ENCODE data around the gene RPF1. TPM values are rescaled to one million over a fixed set of nuclear protein-coding genes. Genes with fewer than 3 reads are reported as not detected.

RPF1 gene
- total and polyA plus RNA-seq, 10 of the 15 experiments (the other 5 are each of a cell fraction or from before 2014, with no cell fraction given) = 37.0 to 97.5 (median 56.2) TPM

DNA sequence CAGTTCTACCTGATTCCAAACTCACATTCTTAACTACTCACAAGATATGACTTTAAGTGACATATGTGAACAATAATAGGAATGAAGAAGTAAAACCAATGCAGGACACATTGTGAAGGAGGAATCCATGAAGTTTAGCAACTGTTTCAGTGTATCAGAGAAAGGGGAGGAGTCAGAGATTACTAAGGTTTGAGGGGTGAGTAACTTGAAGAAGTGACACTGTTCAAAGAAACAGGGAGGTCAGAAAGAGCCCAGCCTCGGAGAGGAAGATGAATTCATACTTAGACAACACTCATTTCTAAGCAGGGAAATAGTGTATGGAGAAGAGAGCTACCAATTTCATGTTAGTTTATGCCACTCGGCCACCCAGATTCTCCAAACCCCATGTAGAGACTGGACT, 28.2 kb upstream of the RPF1 start:
- H3K9me3 ChIP-seq (replicated peaks; ENCODE audit: control insufficient read depth, insufficient read depth, low read length) = no peaks in the 10 kb centered on the region
- no peak overlapping the region for H2AFZ ChIP-seq (ENCODE audit: control insufficient read depth, low read depth, low read length)
- H3K36me3 ChIP-seq (ENCODE audit: control insufficient read depth in 2 of 2, insufficient read depth in 2 of 2, low read length in 1 of 2) = no peaks in the 10 kb centered on the region
- TF ChIP-seq MYC (IDR thresholded peaks at IDR 0.05; ENCODE audit: insufficient read depth, insufficient read length, insufficient replicate concordance, low read length, severe bottlenecking) (no peak), CREB1 (IDR thresholded peaks at IDR 0.05; ENCODE audit: low read depth) (no peak), TCF3 (IDR thresholded peaks at IDR 0.05; ENCODE audit: borderline replicate concordance, insufficient read depth, low read depth, low read length) (no peak), FOXM1 (IDR thresholded peaks at IDR 0.05; ENCODE audit: low read depth, low read length) (no peak), PML (IDR thresholded peaks at IDR 0.05; ENCODE audit: low read length) (no peak), ZNF207 (IDR thresholded peaks at IDR 0.05; ENCODE audit: borderline replicate concordance) (no peak), SP1 (IDR thresholded peaks at IDR 0.05; ENCODE audit: low read depth, low read length) (no peak), TCF12 (IDR thresholded peaks at IDR 0.05; ENCODE audit: low read depth, low read length) (no peak), POLR2AphosphoS2 (IDR thresholded peaks at IDR 0.05; ENCODE audit: low read depth, low read length) (no peak), BHLHE40 (IDR thresholded peaks at IDR 0.05; ENCODE audit: borderline replicate concordance in 1 of 2, low read depth in 2 of 2, low read length in 1 of 2) (no peak), SUPT20H (IDR thresholded peaks at IDR 0.05; ENCODE audit: borderline replicate concordance, control insufficient read depth, low read depth, low read length) (no peak)
- DNase-seq (ENCODE audit: low read depth, low spot score) = no peak
- ChIA-PET CTCF (no interaction called here), RAD21 (ENCODE audit: unreplicated experiment) (no interaction called here), POLR2A (no interaction called here), SMC1A (ENCODE audit: uncharacterized antibody, unreplicated experiment) (no interaction called here)
- no peaks in the 10 kb centered on the region for H3K4me1 ChIP-seq (ENCODE audit: control insufficient read depth, insufficient read depth, low read length)
- H3K4me3 ChIP-seq = no peak overlapping the region
- FAIRE-seq = no peak
- H3K27me3 ChIP-seq (replicated peaks in 1 of 2; ENCODE audit: control insufficient read depth in 2 of 2, insufficient read depth in 2 of 2, low read length in 1 of 2) = no peaks in the 10 kb centered on the region
- 50% methylated on average over 2 of the region's 2 CpGs for WGBS (ENCODE audit: insufficient coverage, insufficient replicate concordance, low lambda C conversion rate, missing lambda C conversion rate)
- H3K79me2 ChIP-seq (ENCODE audit: control insufficient read depth, insufficient read depth, low read length) = no peaks in the 10 kb centered on the region
- intact Hi-C loops (cut with micrococcal nuclease; ENCODE audit: unreplicated experiment) = no loop called here
- no peak overlapping the region for H3K27ac ChIP-seq (ENCODE audit: control insufficient read depth, insufficient read depth)
- in situ Hi-C loops (cut with MboI) = no loop called here
- ATAC-seq = no peak
- no peak overlapping the region for H3K9ac ChIP-seq (ENCODE audit: control insufficient read depth, insufficient read depth, low read length)
- H4K20me1 ChIP-seq (ENCODE audit: control insufficient read depth, insufficient read depth) = no peaks in the 10 kb centered on the region
- H3K4me2 ChIP-seq (ENCODE audit: control insufficient read depth, insufficient read depth) = no peak overlapping the region
- no TSS peak for BruUV-seq (replicated peaks)

Data from GM12878 (cell line).